Stimulated activated CD8-positive, alpha-beta memory T cell treated with anti-CD3 and anti-CD28 coated beads, Interleukin-12 subunit alpha, Interleukin-12 subunit beta, amount 100 ng/mL, for 24 hours (primary cell): ENCODE data around the gene CARD10.

ENCODE experiments used
- DNase-seq: peaks from one replicate; pipeline ENCODE4 v3.0.0-alpha.2; 2020; ENCODE audit errors: extremely low read depth

The CARD10 gene

GRCh38 chr22:37525746-37526350, 6.6 kb upstream of the CARD10 start:
- DNase-seq = no peak

GRCh38 chr22:37525073-37525745, 6.0 kb upstream of the CARD10 start:
- DNase-seq = no peak

- DNase-seq = no peak
Observed at GRCh38 chr22:37522482-37522881, 3.3 kb upstream of the CARD10 start.

GRCh38 chr22:37521236-37521739, 2.1 kb upstream of the CARD10 start:
- no peak for DNase-seq

- no peak for DNase-seq
Observed at GRCh38 chr22:37520776-37521191, 1.6 kb upstream of the CARD10 start.

GRCh38 chr22:37518509-37519267, 527 bp downstream of the CARD10 start:
- no peak for DNase-seq

- no peak for DNase-seq
Observed at GRCh38 chr22:37517826-37518450, 1.3 kb downstream of the CARD10 start.

GRCh38 chr22:37516456-37516855, 2.8 kb downstream of the CARD10 start:
- no peak for DNase-seq

GRCh38 chr22:37515901-37516300, 3.3 kb downstream of the CARD10 start:
- no peak for DNase-seq

- DNase-seq = no peak
Observed at GRCh38 chr22:37514526-37515051, 4.6 kb downstream of the CARD10 start.

- DNase-seq = no peak
Observed at GRCh38 chr22:37511395-37512104, 7.7 kb downstream of the CARD10 start.

- DNase-seq = no peak
Observed at GRCh38 chr22:37510091-37510490, 9.1 kb downstream of the CARD10 start.

GRCh38 chr22:37509059-37509860, 10.0 kb downstream of the CARD10 start:
- no peak for DNase-seq

- no peak for DNase-seq
Observed at GRCh38 chr22:37508431-37508992, 10.7 kb downstream of the CARD10 start.

- no peak for DNase-seq
Observed at GRCh38 chr22:37507731-37508130, 11.5 kb downstream of the CARD10 start.

- DNase-seq = no peak
Observed at GRCh38 chr22:37505989-37506388, 13.2 kb downstream of the CARD10 start.

GRCh38 chr22:37505565-37505964, 13.7 kb downstream of the CARD10 start:
- DNase-seq = no peak

- DNase-seq = no peak
Observed at GRCh38 chr22:37504964-37505363, 14.3 kb downstream of the CARD10 start.

GRCh38 chr22:37503850-37504249, 15.4 kb downstream of the CARD10 start:
- no peak for DNase-seq

- no peak for DNase-seq
Observed at GRCh38 chr22:37503183-37503683, 16.0 kb downstream of the CARD10 start.
